ENCODE measurements around the gene ZIC5. TPM values are rescaled to one million over a fixed set of nuclear protein-coding genes. Genes with fewer than 3 reads are reported as not detected.

ZIC5 gene
- not detected in 2 replicates for total RNA-seq

GRCh38 chr13:99971576-99972189, at the start of gene ZIC5:
TSS of gene ZIC5 (minus strand) at chr13:99971767. CDS start at chr13:99971603, 164 bp downstream.
- Mint-ChIP-seq H3K36me3 (ENCODE audit: low read depth) (peaks cover 3% of the 10 kb centered on the region), H3K9me3 (peaks cover 4% of the 10 kb centered on the region), H3K27me3 (ENCODE audit: low read depth) (peaks cover 72% of the 10 kb centered on the region), H3K27ac (peak within 1 kb of the TSS; percentile 42), H3K4me1 (ENCODE audit: low read depth) (peaks cover 8% of the 10 kb centered on the region), H3K4me3 (ENCODE audit: low read depth) (no peak within 1 kb of the TSS)
- no peak for DNase-seq (ENCODE audit: low spot score)
- intact Hi-C loops (cut with micrococcal nuclease), result loop anchor here (5.0 kb wide), 2 partner anchors 74 to 1946 kb away; no protein-coding TSS in a partner anchor

GRCh38 chr13:100019780-100020356, 48.3 kb upstream of the ZIC5 start:
- Mint-ChIP-seq H3K36me3 (ENCODE audit: low read depth) (no peaks in the 10 kb centered on the region), H3K27me3 (ENCODE audit: low read depth) (peaks cover 5% of the 10 kb centered on the region), H3K4me1 (ENCODE audit: low read depth) (peaks cover 2% of the 10 kb centered on the region), H3K9me3 (no peaks in the 10 kb centered on the region), H3K4me3 (ENCODE audit: low read depth) (no peak overlapping the region), H3K27ac (no peak overlapping the region)
- no peak for DNase-seq (ENCODE audit: low spot score)
- intact Hi-C loops (cut with micrococcal nuclease), result no loop called here

- no peaks in the 10 kb centered on the region for H3K9me3 Mint-ChIP-seq
- DNase-seq (ENCODE audit: low spot score), result no peak
- H3K27me3 Mint-ChIP-seq (ENCODE audit: low read depth), result peaks cover 23% of the 10 kb centered on the region
- intact Hi-C loops (cut with micrococcal nuclease), result no loop called here
- H3K4me1 Mint-ChIP-seq (ENCODE audit: low read depth), result peaks cover 9% of the 10 kb centered on the region
- no peaks in the 10 kb centered on the region for H3K36me3 Mint-ChIP-seq (ENCODE audit: low read depth)
- H3K4me3 Mint-ChIP-seq (ENCODE audit: low read depth), result no peak overlapping the region
- no peak overlapping the region for H3K27ac Mint-ChIP-seq
These were observed 43.1 kb upstream of the ZIC5 start for GRCh38 chr13:100014621-100015020.

DNA sequence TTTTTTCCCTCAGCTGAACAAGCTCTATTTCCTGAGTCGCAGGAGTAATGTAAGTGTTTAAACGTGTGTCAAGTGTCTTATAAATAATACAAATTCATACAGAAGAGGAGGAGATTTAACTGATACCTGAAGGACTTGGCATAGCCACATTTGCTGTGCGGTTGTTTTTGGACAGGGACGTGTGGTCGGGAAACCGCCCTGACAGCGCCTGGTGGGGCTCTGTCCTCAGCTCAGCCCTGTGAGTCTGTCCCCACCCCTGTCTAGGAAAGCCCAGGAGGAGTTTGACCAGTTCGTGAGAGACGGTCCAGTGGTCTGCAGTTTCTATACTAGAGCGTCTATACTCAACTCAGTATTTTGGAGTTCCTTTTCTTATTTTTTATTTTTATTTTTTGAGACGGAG, 26.7 kb upstream of the ZIC5 start:
- intact Hi-C loops (cut with micrococcal nuclease), result loop anchor here (5.0 kb wide), 2 partner anchors 101 to 514 kb away; no protein-coding TSS in a partner anchor

DNA sequence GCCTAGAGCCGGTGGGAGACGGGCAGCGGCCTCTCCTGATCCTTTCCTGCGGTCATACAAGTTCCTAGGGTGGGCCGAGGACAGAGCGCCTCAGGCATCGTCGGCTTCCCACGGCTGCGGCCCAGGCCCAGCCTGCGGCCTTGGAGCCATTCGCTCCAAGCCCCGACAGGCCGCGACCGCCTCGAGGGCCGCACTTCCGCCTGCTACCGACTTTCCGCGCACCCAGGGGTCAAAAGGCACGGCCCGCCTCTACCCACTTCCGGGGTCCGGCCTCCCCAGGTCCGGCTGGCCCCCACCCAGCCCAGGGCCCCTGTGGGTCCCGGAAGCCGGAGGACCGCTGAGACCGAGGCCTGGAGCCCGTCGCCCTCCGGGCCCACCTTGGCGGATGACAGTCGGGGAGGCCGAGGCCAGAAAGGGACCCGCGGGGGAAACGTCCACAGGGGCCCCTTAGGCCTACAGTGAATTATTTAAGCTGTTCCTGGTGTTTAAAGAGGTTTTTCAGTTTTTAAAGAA, 26.2 kb upstream of the ZIC5 start:
- Mint-ChIP-seq H3K36me3 (ENCODE audit: low read depth) (peaks cover 3% of the 10 kb centered on the region), H3K27ac (no peak overlapping the region), H3K9me3 (no peaks in the 10 kb centered on the region), H3K4me3 (ENCODE audit: low read depth) (no peak overlapping the region), H3K27me3 (ENCODE audit: low read depth) (peaks cover 62% of the 10 kb centered on the region), H3K4me1 (ENCODE audit: low read depth) (peaks cover 19% of the 10 kb centered on the region)
- intact Hi-C loops (cut with micrococcal nuclease), result loop anchor here (5.0 kb wide), 2 partner anchors 100 to 515 kb away; no protein-coding TSS in a partner anchor
- DNase-seq (ENCODE audit: low spot score), result no peak

More for the DNA sequence above, 26.7 kb upstream of the ZIC5 start:
- Mint-ChIP-seq H3K27me3 (ENCODE audit: low read depth) (peaks cover 60% of the 10 kb centered on the region), H3K27ac (no peak overlapping the region), H3K4me3 (ENCODE audit: low read depth) (no peak overlapping the region), H3K36me3 (ENCODE audit: low read depth) (peaks cover 3% of the 10 kb centered on the region), H3K9me3 (no peaks in the 10 kb centered on the region), H3K4me1 (ENCODE audit: low read depth) (peaks cover 16% of the 10 kb centered on the region)
- DNase-seq (ENCODE audit: low spot score), result no peak

- Mint-ChIP-seq H3K4me3 (ENCODE audit: low read depth) (no peak overlapping the region), H3K4me1 (ENCODE audit: low read depth) (peaks cover 14% of the 10 kb centered on the region), H3K9me3 (no peaks in the 10 kb centered on the region), H3K36me3 (ENCODE audit: low read depth) (peaks cover 3% of the 10 kb centered on the region), H3K27me3 (ENCODE audit: low read depth) (peaks cover 71% of the 10 kb centered on the region), H3K27ac (no peak overlapping the region)
- no peak for DNase-seq (ENCODE audit: low spot score)
- intact Hi-C loops (cut with micrococcal nuclease), result loop anchor here (5.0 kb wide), 2 partner anchors 99 to 516 kb away; no protein-coding TSS in a partner anchor
These were observed 24.9 kb upstream of the ZIC5 start for GRCh38 chr13:99996381-99996973.

DNA sequence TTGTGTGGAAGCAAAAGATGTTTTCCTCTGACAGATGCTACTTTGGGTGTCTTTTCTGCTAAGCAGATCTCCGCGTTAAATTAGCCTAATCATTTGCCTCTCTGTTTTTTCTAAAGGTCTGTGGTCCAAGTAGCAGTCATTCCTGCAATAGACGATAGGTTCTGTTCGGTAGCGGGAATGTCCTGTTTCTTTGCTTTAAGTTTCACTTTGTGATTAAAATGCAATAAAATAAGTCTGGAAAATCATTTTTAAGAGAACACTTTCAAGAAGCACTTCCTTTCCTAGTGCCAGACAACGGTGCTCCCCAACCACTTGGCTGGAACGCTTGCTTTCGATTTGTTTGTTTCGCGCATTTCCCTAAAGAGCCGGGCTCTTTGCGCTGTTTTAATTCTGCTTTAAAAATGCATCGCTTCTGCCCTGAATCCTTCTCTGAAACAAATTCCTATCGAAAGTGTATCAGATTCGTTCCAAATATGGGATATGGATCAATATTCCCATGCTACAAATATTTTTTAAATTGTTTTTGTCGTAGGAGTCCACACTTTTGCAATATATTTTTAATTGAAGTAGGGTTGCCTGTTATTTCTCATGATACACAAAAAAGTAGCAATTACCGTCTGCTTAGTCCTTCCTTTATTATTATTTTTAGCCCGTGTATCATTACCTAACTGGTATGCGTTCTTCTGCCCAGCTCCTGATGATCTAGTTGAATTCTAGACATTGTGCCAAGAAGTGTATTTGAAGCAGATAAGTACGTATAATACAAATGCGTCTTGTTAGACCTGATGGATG, 24.2 kb upstream of the ZIC5 start:
- no peak overlapping the region for H3K4me3 Mint-ChIP-seq (ENCODE audit: low read depth)
- H3K27ac Mint-ChIP-seq, result peak overlapping the region; percentile 17
- peaks cover 12% of the 10 kb centered on the region for H3K4me1 Mint-ChIP-seq (ENCODE audit: low read depth)
- no peaks in the 10 kb centered on the region for H3K9me3 Mint-ChIP-seq
- peaks cover 75% of the 10 kb centered on the region for H3K27me3 Mint-ChIP-seq (ENCODE audit: low read depth)
- intact Hi-C loops (cut with micrococcal nuclease), result loop anchor here (1.0 to 5.0 kb wide), 3 partner anchors 38 to 517 kb away; no protein-coding TSS in a partner anchor
- H3K36me3 Mint-ChIP-seq (ENCODE audit: low read depth), result peaks cover 3% of the 10 kb centered on the region
- DNase-seq (ENCODE audit: low spot score), result no peak

DNA sequence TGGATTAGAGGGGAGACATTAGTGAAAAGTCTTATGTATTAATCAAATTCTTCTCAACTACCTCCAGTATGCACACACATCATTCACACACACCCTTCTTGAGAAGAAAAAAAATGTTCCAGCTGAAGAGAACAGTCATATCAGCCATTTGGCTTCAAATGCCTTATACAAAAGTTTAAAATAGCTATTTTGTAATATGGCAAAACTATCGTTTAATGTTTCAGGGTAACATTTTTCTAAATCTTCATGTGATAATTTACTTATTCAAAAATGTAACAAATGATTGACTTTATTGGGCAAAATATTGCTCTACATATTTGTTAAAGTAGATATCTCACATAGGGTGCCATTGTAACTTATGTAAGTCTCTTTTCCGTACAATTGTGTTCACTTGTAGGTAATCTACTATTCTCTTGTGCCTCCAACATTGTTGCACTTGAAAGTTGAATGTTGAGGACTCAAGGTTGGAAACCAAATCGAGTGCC, 23.6 kb upstream of the ZIC5 start:
- Mint-ChIP-seq H3K36me3 (ENCODE audit: low read depth) (peaks cover 3% of the 10 kb centered on the region), H3K4me1 (ENCODE audit: low read depth) (peaks cover 12% of the 10 kb centered on the region), H3K27ac (no peak overlapping the region), H3K4me3 (ENCODE audit: low read depth) (no peak overlapping the region), H3K9me3 (no peaks in the 10 kb centered on the region), H3K27me3 (ENCODE audit: low read depth) (peaks cover 81% of the 10 kb centered on the region)
- intact Hi-C loops (cut with micrococcal nuclease), result loop anchor here (1.0 to 5.0 kb wide), 3 partner anchors 38 to 517 kb away; no protein-coding TSS in a partner anchor
- DNase-seq (ENCODE audit: low spot score), result no peak

- no peak for DNase-seq (ENCODE audit: low spot score)
- H3K4me1 Mint-ChIP-seq (ENCODE audit: low read depth), result peaks cover 14% of the 10 kb centered on the region
- H3K36me3 Mint-ChIP-seq (ENCODE audit: low read depth), result peaks cover 3% of the 10 kb centered on the region
- no peaks in the 10 kb centered on the region for H3K9me3 Mint-ChIP-seq
- H3K27ac Mint-ChIP-seq, result no peak overlapping the region
- intact Hi-C loops (cut with micrococcal nuclease), result loop anchor here (1.0 to 5.0 kb wide), 3 partner anchors 37 to 518 kb away; no protein-coding TSS in a partner anchor
- peaks cover 84% of the 10 kb centered on the region for H3K27me3 Mint-ChIP-seq (ENCODE audit: low read depth)
- no peak overlapping the region for H3K4me3 Mint-ChIP-seq (ENCODE audit: low read depth)
These were observed 23.1 kb upstream of the ZIC5 start for GRCh38 chr13:99994638-99995020.

DNA sequence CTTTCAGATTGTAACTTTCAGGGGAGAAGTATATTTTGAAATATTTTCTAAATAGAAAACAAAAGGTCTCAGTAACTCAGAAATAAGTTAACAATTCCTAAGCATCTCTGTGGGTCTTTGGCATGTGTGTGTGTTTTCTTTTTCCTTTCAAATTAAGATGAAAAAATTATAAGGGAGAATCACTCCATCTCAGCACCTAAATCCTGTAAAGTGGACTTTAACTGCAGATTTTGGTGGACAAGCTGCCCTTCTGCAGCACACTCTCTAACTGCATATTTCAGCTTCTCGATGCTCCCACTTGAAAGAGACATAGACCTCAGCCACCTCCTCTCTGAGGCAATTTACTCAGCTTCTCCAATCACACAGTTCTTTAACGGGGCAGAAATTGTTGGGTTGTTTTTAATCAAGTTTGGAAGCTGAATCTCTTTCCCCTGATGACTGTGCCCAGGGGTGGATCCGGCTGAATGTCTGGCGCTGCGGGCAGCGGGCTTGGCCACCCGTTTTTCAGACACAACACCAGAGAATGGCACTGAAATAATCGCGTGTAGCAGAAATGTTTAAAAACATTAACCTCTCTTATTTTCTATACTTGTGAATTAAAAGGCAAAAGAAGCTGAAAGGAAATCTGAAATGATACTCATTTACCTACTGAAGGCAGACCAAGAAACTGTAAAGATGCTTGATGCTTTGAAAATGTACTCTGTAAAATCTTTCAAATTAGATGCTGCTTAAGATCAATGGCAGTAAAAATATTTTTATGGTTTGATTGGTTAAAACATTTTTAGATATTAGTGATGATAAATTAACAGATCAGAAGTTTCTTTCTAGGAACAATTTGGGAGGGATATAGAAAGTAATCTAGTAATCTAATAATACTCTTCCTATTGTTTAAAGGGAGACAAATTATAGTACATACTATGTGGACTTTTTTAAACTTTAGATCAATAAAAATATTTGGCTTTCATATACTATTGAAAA, 22.4 kb upstream of the ZIC5 start:
- intact Hi-C loops (cut with micrococcal nuclease), result loop anchor here (2.0 kb wide), 1 partner anchor 19 kb away; no protein-coding TSS in a partner anchor
- H3K4me1 Mint-ChIP-seq (ENCODE audit: low read depth), result peaks cover 14% of the 10 kb centered on the region
- peaks cover 87% of the 10 kb centered on the region for H3K27me3 Mint-ChIP-seq (ENCODE audit: low read depth)
- peaks cover 3% of the 10 kb centered on the region for H3K36me3 Mint-ChIP-seq (ENCODE audit: low read depth)
- no peak overlapping the region for H3K27ac Mint-ChIP-seq
- H3K9me3 Mint-ChIP-seq, result no peaks in the 10 kb centered on the region
- DNase-seq (ENCODE audit: low spot score), result no peak
- H3K4me3 Mint-ChIP-seq (ENCODE audit: low read depth), result no peak overlapping the region

- Mint-ChIP-seq H3K9me3 (no peaks in the 10 kb centered on the region), H3K4me1 (ENCODE audit: low read depth) (peaks cover 14% of the 10 kb centered on the region), H3K4me3 (ENCODE audit: low read depth) (no peak overlapping the region), H3K36me3 (ENCODE audit: low read depth) (peaks cover 3% of the 10 kb centered on the region), H3K27me3 (ENCODE audit: low read depth) (peaks cover 86% of the 10 kb centered on the region), H3K27ac (no peak overlapping the region)
- no peak for DNase-seq (ENCODE audit: low spot score)
- intact Hi-C loops (cut with micrococcal nuclease), result loop anchor here (2.0 kb wide), 1 partner anchor 18 kb away; no protein-coding TSS in a partner anchor
These were observed 21.4 kb upstream of the ZIC5 start for GRCh38 chr13:99992949-99993351.
